Endothelial cell of umbilical vein (primary cell): ENCODE measurements around the gene TNPO3. TPM values are rescaled to one million over a fixed set of nuclear protein-coding genes. Genes with fewer than 3 reads are reported as not detected.

Experiments used
- BruUV-seq: library from RNA; stranded (reverse); fragments of 400-500 nt; replicated peaks from 2 replicates; lab custom pipeline; 2021; lab: Mats Ljungman, UMichigan
- CTCF ChIA-PET: fragments of 300-600, 350-600 bp; sonication (Branson Sonifier 250); formaldehyde crosslinking; loops from one replicate; lab custom pipeline; 2021; ENCODE audit warnings: antibody characterized with exemption, inconsistent platforms; lab: Charles Lee
- POLR2A ChIA-PET: fragments of 300-600, 350-600 bp; sonication (Branson Sonifier 250); formaldehyde crosslinking; loops from one replicate; lab custom pipeline; 2021; ENCODE audit warnings: antibody characterized with exemption, inconsistent platforms; lab: Charles Lee
- DNase-seq: peaks from one replicate; pipeline ENCODE4 v3.0.0-alpha.2; 2011; ENCODE audit warnings: low read depth, low spot score
- FAIRE-seq: peaks from 2 replicates; lab custom pipeline; 2011; peaks lifted over from hg19 to GRCh38; lab: Jason Lieb, UNC
- H2AFZ ChIP-seq: 2 replicates; pipeline ENCODE4 v1.6.0; 2012; ENCODE audit warnings: low read depth, low read length, control low read depth, inconsistent platforms
- H3K27ac ChIP-seq: 2 replicates; pipeline ENCODE4 v1.5.1; 2011; ENCODE audit warnings: low read depth, mild to moderate bottlenecking, control low read depth, low read length, moderate library complexity; ENCODE audit not compliant: insufficient read depth
- H3K27me3 ChIP-seq, 2 experiments: 2 replicates each; pipeline versions ENCODE4 v1.6.0 to v1.6.1; 2011; ENCODE audit warnings: low read length in 2 of 2, mixed read lengths in 1 of 2; ENCODE audit not compliant: control insufficient read depth in 2 of 2, insufficient read depth in 2 of 2
- H3K36me3 ChIP-seq, 2 experiments: 2 replicates in 1 of 2; 3 replicates in 1 of 2; pipeline ENCODE4 v1.5.1; 2011; ENCODE audit warnings: low read length in 2 of 2, mild to moderate bottlenecking in 1 of 2, moderate library complexity in 1 of 2; ENCODE audit not compliant: control insufficient read depth in 2 of 2, insufficient read depth in 2 of 2; ENCODE audit errors: extremely low read depth in 1 of 2
- H3K4me1 ChIP-seq: 3 replicates; pipeline ENCODE4 v1.5.1; 2011; ENCODE audit warnings: mild to moderate bottlenecking, low read length; ENCODE audit not compliant: control insufficient read depth, insufficient read depth; ENCODE audit errors: extremely low read depth
- H3K4me2 ChIP-seq: 2 replicates; pipeline ENCODE4 v1.6.1; 2011; ENCODE audit warnings: low read length, control low read depth, mixed read lengths; ENCODE audit not compliant: insufficient read depth
- H3K4me3 ChIP-seq, 3 experiments: fragments of 200-600 bp in 1 of 3; sonication (generic), shearing (Covaris generic) in 1 of 3; replicated peaks in 1 of 3; 2 replicates each; pipeline ENCODE4 v1.5.1; 2011 to 2016; ENCODE audit warnings: control low read depth in 3 of 3, low read length in 3 of 3, mild to moderate bottlenecking in 2 of 3, inconsistent platforms in 1 of 3, low read depth in 1 of 3, moderate library complexity in 1 of 3; ENCODE audit not compliant: insufficient read depth in 1 of 3
- H3K79me2 ChIP-seq: 2 replicates; pipeline ENCODE4 v1.6.0; 2012; ENCODE audit warnings: low read length, inconsistent platforms; ENCODE audit not compliant: control insufficient read depth, insufficient read depth
- H3K9ac ChIP-seq: replicated peaks from 2 replicates; pipeline ENCODE3; 2011; ENCODE audit warnings: low read length, control low read depth; ENCODE audit not compliant: insufficient read depth; ENCODE audit errors: extremely low read depth
- H3K9me1 ChIP-seq: replicated peaks from 3 replicates; pipeline ENCODE4 v1.6.0; 2011; ENCODE audit warnings: mild to moderate bottlenecking, low read length; ENCODE audit not compliant: control insufficient read depth, insufficient read depth; ENCODE audit errors: extremely low read depth
- H3K9me3 ChIP-seq: replicated peaks from 2 replicates; pipeline ENCODE4 v1.5.1; 2012; ENCODE audit warnings: low read length, inconsistent platforms; ENCODE audit not compliant: control insufficient read depth, insufficient read depth
- H4K20me1 ChIP-seq: replicated peaks from 2 replicates; pipeline ENCODE3; 2011; ENCODE audit warnings: mild to moderate bottlenecking, low read length; ENCODE audit not compliant: control insufficient read depth, insufficient read depth; ENCODE audit errors: extremely low read depth
- CTCF ChIP-seq, 2 donors: IDR thresholded peaks; 1 replicate in 1 of 2; 2 replicates in 1 of 2; pipeline ENCODE4 v1.5.1; 2011; ENCODE audit warnings: low read length in 2 of 2, mild to moderate bottlenecking in 2 of 2, moderate library complexity in 2 of 2, control low read depth in 1 of 2, inconsistent platforms in 1 of 2, low read depth in 1 of 2; ENCODE audit not compliant: insufficient read depth in 1 of 2; ENCODE audit errors: extremely low read depth in 1 of 2
- EZH2 ChIP-seq: IDR thresholded peaks from 2 replicates; pipeline ENCODE4 v1.6.1; 2012; ENCODE audit warnings: borderline replicate concordance, low read depth, mild to moderate bottlenecking, moderate library complexity, low read length, inconsistent platforms; ENCODE audit not compliant: severe bottlenecking
- FOS ChIP-seq: IDR thresholded peaks from 2 replicates; pipeline ENCODE4 v1.6.1; 2011; ENCODE audit warnings: mild to moderate bottlenecking, low read length, moderate library complexity, borderline replicate concordance; ENCODE audit not compliant: insufficient read depth
- GATA2 ChIP-seq: IDR thresholded peaks from 2 replicates; pipeline ENCODE4 v1.7.0; 2011; ENCODE audit warnings: low read depth, mild to moderate bottlenecking, moderate library complexity, mixed read lengths, low read length; ENCODE audit not compliant: insufficient read length, insufficient read depth
- JUN ChIP-seq: IDR thresholded peaks from 2 replicates; pipeline ENCODE4 v1.6.1; 2011; ENCODE audit warnings: borderline replicate concordance, low read depth; ENCODE audit not compliant: insufficient read length, insufficient read depth
- MYC ChIP-seq: IDR thresholded peaks from one replicate; pipeline ENCODE4 v1.6.1; 2011; ENCODE audit warnings: mild to moderate bottlenecking, low read depth, low read length
- POLR2A ChIP-seq: IDR thresholded peaks from 2 replicates; pipeline ENCODE4 v1.6.1; 2012; ENCODE audit warnings: low read depth, mild to moderate bottlenecking, control low read depth, low read length
- POLR2AphosphoS5 ChIP-seq: IDR thresholded peaks from 2 replicates; pipeline ENCODE4 v1.6.1; 2012; ENCODE audit warnings: low read depth, mild to moderate bottlenecking, control low read depth, low read length, moderate library complexity; ENCODE audit not compliant: insufficient read depth
- dilution Hi-C: fragments of 300-500 bp; cut with MboI; formaldehyde crosslinking; loops from one replicate; pipeline ENCODE4 v1.15.0; 2019; ENCODE audit warnings: low sequenced_read_pairs; ENCODE audit not compliant: extremely low pct_ligation_motif_present
- intact Hi-C: fragments of 100-400 bp; cut with micrococcal nuclease; formaldehyde crosslinking; loops from one replicate; pipeline ENCODE4 v1.10.0; 2022
- polyA plus RNA-seq, 4 experiments: library from polyadenylated mRNA; depleted of rRNA in 3 of 4; stranded (reverse) in 3 of 4; unstranded in 1 of 4; fragments of >200 nt; gene quantifications; 2 replicates each; pipeline versions ENCODE4 v1.2.1 to v1.2.3, GENCODE V29; 2011 to 2012; ENCODE audit warnings: missing spikeins in 1 of 4
- total RNA-seq: library from RNA; stranded (reverse); gene quantifications from 2 replicates; pipeline ENCODE4 v1.2.3, GENCODE V29; 2021
- TF ChIP-seq, protein P1 (sequence below): IDR thresholded peaks from 2 replicates; pipeline ENCODE4 v1.6.1; 2011; ENCODE audit not compliant: insufficient read depth, insufficient read length

Gene TNPO3
- total and polyA plus RNA-seq, 2 donors (not counting 3 experiments of a cell fraction or from before 2014, with no cell fraction given): 29.0 to 46.9 TPM

GRCh38 chr7:129083525-129083924, 28.6 kb upstream of the TNPO3 start:
- H3K4me3 ChIP-seq: no peak overlapping the region
- no peak for FAIRE-seq
- dilution Hi-C loops: no loop called here

More at GRCh38 chr7:129083525-129083924, 28.6 kb upstream of the TNPO3 start:
- ChIA-PET CTCF (interaction anchor here (0.9 to 2.1 kb wide), 3 partner anchors 8 to 80 kb away, joined by 4 to 8 read pairs (median 8); no protein-coding TSS in a partner anchor), POLR2A (no interaction called here)
- Histone ChIP-seq H3K27me3 (peaks cover 0 to 2% of the 10 kb centered on the region in 2 experiments), H3K27ac (no peak overlapping the region), H3K9me1 (no peaks in the 10 kb centered on the region), H4K20me1 (no peaks in the 10 kb centered on the region), H3K4me2 (no peak overlapping the region), H3K9ac (no peak overlapping the region), H2AFZ (no peak overlapping the region), H3K9me3 (no peaks in the 10 kb centered on the region), H3K36me3 (no peaks in the 10 kb centered on the region), H3K79me2 (no peaks in the 10 kb centered on the region), H3K4me1 (no peaks in the 10 kb centered on the region)
- no TSS peak for BruUV-seq
- intact Hi-C loops: no loop called here
- DNase-seq: no peak
- TF ChIP-seq MYC (no peak), FOS (no peak), JUN (no peak), EZH2 (no peak), GATA2 (no peak), POLR2AphosphoS5 (no peak), POLR2A (no peak), CTCF (IDR thresholded peaks at IDR 0.05; ENCODE audit: extremely low read depth in 1 of 2, insufficient read depth in 1 of 2, low read depth in 1 of 2, low read length in 2 of 2) (no peak)
- TF ChIP-seq, protein P1, sequence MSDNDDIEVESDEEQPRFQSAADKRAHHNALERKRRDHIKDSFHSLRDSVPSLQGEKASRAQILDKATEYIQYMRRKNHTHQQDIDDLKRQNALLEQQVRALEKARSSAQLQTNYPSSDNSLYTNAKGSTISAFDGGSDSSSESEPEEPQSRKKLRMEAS: no peak
